SK-MEL-5 (cell line): ENCODE data around the gene ZNF761. TPM values are rescaled to one million over a fixed set of nuclear protein-coding genes. Genes with fewer than 3 reads are reported as not detected.
A peak's percentile ranks its signal among the peaks of the same experiment; 100 is the strongest.
"Not testable (repeated sequence)": the region's sequence is repeated elsewhere in the genome, so short reads cannot be mapped to it uniquely, and the experiment has no call there.

ENCODE experiments used
- DNase-seq: peaks from one replicate; pipeline ENCODE4 v3.0.0-alpha.2; 2016; ENCODE audit warnings: low read depth, low spot score
- in situ Hi-C: cut with HindIII; loops from 2 replicates; pipeline ENCODE4 v1.10.0; 2016; ENCODE audit warnings: low sequenced_read_pairs, high pct_unique_total_duplicates, low pct_unique_long_range_greater_than_20kb
- small RNA-seq, 2 experiments: library from RNA; depleted of rRNA; stranded (forward); fragments of <200 nt; gene quantifications; one replicate each; pipeline ENCODE3, GENCODE V24; 2014
- total RNA-seq: library from RNA; depleted of rRNA; stranded (reverse); fragments of >200 nt; shearing (Covaris generic); gene quantifications from 2 replicates; pipeline ENCODE4 v1.2.3, GENCODE V29; 2014; rRNA removed

ZNF761 gene
- total RNA-seq, 1 experiment from 2014 or later, result 7.8 TPM

GRCh38 chr19:53497311-53498023 is 65.7 kb downstream of the ZNF761 start:
- DNase-seq, in situ Hi-C loops: not testable (repeated sequence)

- DNase-seq, in situ Hi-C loops: not testable (repeated sequence)
These were observed 66.2 kb downstream of the ZNF761 start for GRCh38 chr19:53498024-53498395.

- in situ Hi-C loops, DNase-seq: not testable (repeated sequence)
These were observed 71.4 kb downstream of the ZNF761 start for GRCh38 chr19:53503151-53503550.

GRCh38 chr19:53503671-53504364 is 72.0 kb downstream of the ZNF761 start:
- DNase-seq, in situ Hi-C loops: not testable (repeated sequence)

GRCh38 chr19:53504365-53504703 is 72.5 kb downstream of the ZNF761 start:
- peak; percentile 8 for DNase-seq
- in situ Hi-C loops, result not testable (repeated sequence)

- in situ Hi-C loops, result no loop called here
- DNase-seq, result no peak
These were observed 73.1 kb downstream of the ZNF761 start for GRCh38 chr19:53504885-53505284.

GRCh38 chr19:53506728-53507127 is 74.9 kb downstream of the ZNF761 start:
- no peak for DNase-seq
- in situ Hi-C loops, result no loop called here

Small RNAs within 50 kb of the gene (small RNA-seq; reads per million reads assigned to genes)
- gene RPL39P36, result 0 reads per million in 2 experiments

Other genes starting within 250 kb of the ZNF761 start
- not detected in 2 replicates for gene ZNF665, start 238.6 kb upstream of the ZNF761 start, total RNA-seq
- gene ZNF677, start 177.1 kb upstream of the ZNF761 start, total RNA-seq, result 6.2 and 8.0 TPM in 2 replicates
- gene VN1R2, start 173.7 kb upstream of the ZNF761 start, total RNA-seq, result not detected in 2 replicates
- gene VN1R4, start 164.3 kb upstream of the ZNF761 start, total RNA-seq, result not detected in 2 replicates
- gene ZNF845, start 98.2 kb upstream of the ZNF761 start, total RNA-seq, result 10.2 and 12.7 TPM in 2 replicates
- gene ZNF525, start 66.3 kb upstream of the ZNF761 start, total RNA-seq, result 9.5 and 10.0 TPM in 2 replicates
- gene ZNF765, start 36.8 kb upstream of the ZNF761 start, total RNA-seq, result 9.7 and 11.5 TPM in 2 replicates
- 3.4 and 3.9 TPM in 2 replicates for gene ZNF813, start 35.7 kb downstream of the ZNF761 start, total RNA-seq
- 4.3 and 7.7 TPM in 2 replicates for gene ZNF331, start 106.2 kb downstream of the ZNF761 start, total RNA-seq
- not detected in 2 replicates for gene DPRX, start 200.0 kb downstream of the ZNF761 start, total RNA-seq